Measurements from ENCODE around the gene RBAK. TPM values are rescaled to one million over a fixed set of nuclear protein-coding genes. Genes with fewer than 3 reads are reported as not detected.

RBAK gene
- total RNA-seq, 1 donor from 2014 or later: 4.9 TPM

Other genes starting within 250 kb of the RBAK start
- 0.13 and 0.25 TPM in 2 replicates for gene PAPOLB, start 183.8 kb upstream of the RBAK start, total RNA-seq
- gene RADIL, start 162.1 kb upstream of the RBAK start, total RNA-seq: 1.7 and 5.6 TPM in 2 replicates
- not detected in 2 replicates for gene MMD2, start 86.7 kb upstream of the RBAK start, total RNA-seq
- gene WIPI2, start 144.4 kb downstream of the RBAK start, total RNA-seq: 57.6 and 85.3 TPM in 2 replicates
- 0.64 and 2.1 TPM in 2 replicates for gene SLC29A4, start 237.1 kb downstream of the RBAK start, total RNA-seq

All from dermis microvascular lymphatic vessel endothelial cell (primary cell).